ENCODE results near the gene STPG3. TPM values are rescaled to one million over a fixed set of nuclear protein-coding genes. Genes with fewer than 3 reads are reported as not detected.

Gene STPG3
- total and polyA plus RNA-seq, 7 donors: 0.08 TPM; not detected in 6

DNA sequence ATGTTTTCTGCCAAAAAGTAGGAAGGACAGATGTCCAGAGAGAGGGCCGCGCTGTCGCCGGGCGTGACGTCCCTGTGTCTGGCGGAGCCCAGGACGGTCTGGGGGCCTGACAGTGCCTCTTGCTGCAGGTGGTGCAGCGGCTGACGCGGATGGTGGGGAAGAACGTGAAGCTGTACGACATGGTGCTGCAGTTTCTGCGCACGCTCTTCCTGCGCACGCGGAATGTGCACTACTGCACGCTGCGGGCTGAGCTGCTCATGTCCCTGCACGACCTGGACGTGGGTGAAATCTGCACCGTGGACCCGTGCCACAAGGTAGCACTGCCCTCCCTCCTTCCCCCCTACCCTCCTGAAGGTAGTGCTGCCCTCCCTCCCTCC, 11.8 kb downstream of the STPG3 start:
- 81 to 90% (median 87%) methylated on average over 24 of the region's 24 CpGs for WGBS, 3 donors
- ATAC-seq (peak; percentile 20 to 35 (median 28)), DNase-seq (peak in 1 of 2 donors; percentile 15)
- TF ChIP-seq, protein P1, sequence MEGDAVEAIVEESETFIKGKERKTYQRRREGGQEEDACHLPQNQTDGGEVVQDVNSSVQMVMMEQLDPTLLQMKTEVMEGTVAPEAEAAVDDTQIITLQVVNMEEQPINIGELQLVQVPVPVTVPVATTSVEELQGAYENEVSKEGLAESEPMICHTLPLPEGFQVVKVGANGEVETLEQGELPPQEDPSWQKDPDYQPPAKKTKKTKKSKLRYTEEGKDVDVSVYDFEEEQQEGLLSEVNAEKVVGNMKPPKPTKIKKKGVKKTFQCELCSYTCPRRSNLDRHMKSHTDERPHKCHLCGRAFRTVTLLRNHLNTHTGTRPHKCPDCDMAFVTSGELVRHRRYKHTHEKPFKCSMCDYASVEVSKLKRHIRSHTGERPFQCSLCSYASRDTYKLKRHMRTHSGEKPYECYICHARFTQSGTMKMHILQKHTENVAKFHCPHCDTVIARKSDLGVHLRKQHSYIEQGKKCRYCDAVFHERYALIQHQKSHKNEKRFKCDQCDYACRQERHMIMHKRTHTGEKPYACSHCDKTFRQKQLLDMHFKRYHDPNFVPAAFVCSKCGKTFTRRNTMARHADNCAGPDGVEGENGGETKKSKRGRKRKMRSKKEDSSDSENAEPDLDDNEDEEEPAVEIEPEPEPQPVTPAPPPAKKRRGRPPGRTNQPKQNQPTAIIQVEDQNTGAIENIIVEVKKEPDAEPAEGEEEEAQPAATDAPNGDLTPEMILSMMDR (IDR thresholded peaks at IDR 0.05): no peak
- Histone ChIP-seq H3K9me3 (no peaks in the 10 kb centered on the region), H3K27ac (no peak overlapping the region), H3K27me3 (ENCODE audit: insufficient read depth in 3 of 3, low read length in 2 of 3) (no peaks in the 10 kb centered on the region), H3K36me3 (ENCODE audit: insufficient read depth in 1 of 2, low read depth in 1 of 2) (peaks cover 4 to 62% of the 10 kb centered on the region in 2 donors), H3K4me1 (peaks cover 9% of the 10 kb centered on the region), H3K4me3 (no peak overlapping the region)
- intact Hi-C loops (cut with DNase I): no loop called here

DNA sequence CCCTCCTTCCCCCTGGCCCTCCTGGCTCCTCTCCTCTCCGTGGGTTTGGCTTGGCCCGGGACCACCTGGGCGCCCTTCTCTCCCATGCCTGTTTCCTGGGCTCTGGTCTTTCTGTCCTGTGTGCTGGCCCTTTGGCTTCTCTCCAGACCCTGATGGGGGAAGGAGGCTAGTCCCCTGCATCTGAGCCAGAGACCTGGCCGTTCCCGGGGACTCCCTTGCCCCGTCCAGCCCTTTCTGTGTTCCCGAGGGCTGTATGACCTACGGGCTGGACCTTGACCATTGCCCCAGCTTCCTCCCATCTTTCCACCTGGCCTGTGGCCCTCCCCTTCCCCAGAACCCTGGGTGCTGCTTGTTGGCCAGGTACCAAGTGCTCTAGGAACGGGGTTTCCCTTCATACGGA, 12.4 kb downstream of the STPG3 start:
- peak in 1 of 2 donors; percentile 12 for DNase-seq

DNA sequence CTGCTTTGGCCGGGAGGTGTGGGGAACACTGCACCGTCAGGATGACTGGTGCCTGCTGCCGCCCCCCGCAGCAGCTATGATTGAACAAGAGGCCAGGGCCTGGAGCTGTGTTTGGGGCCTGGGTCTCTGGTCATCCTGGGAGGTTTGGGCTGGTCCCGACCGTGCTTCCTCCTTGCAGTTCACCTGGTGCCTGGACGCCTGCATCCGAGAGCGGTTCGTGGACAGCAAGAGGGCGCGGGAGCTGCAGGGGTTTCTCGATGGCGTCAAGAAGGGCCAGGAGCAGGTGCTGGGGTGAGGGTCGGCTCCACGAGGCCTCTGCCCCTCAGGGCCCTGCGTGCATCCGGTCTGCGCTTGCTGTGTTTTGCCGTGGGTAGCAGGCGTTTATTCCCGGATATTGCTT, 13.0 kb downstream of the STPG3 start:
- Histone ChIP-seq H3K27me3 (ENCODE audit: insufficient read depth in 3 of 3, low read length in 2 of 3) (no peaks in the 10 kb centered on the region), H3K36me3 (ENCODE audit: insufficient read depth in 1 of 2, low read depth in 1 of 2) (peaks cover 4 to 50% of the 10 kb centered on the region in 2 donors), H3K9me3 (no peaks in the 10 kb centered on the region), H3K27ac (no peak overlapping the region), H3K4me1 (peaks cover 15% of the 10 kb centered on the region), H3K4me3 (no peak overlapping the region)
- DNase-seq (peak in 1 of 2 donors; percentile 13), ATAC-seq (no peak)
- TF ChIP-seq, protein P1 (IDR thresholded peaks at IDR 0.05): no peak
- 90 to 94% (median 92%) methylated on average over 22 of the region's 22 CpGs for WGBS, 3 donors
- intact Hi-C loops (cut with DNase I): no loop called here

More for the DNA sequence above, 12.4 kb downstream of the STPG3 start:
- no peak for ATAC-seq
- Histone ChIP-seq H3K27me3 (ENCODE audit: insufficient read depth in 3 of 3, low read length in 2 of 3) (no peaks in the 10 kb centered on the region), H3K36me3 (ENCODE audit: insufficient read depth in 1 of 2, low read depth in 1 of 2) (peaks cover 4 to 56% of the 10 kb centered on the region in 2 donors), H3K4me3 (no peak overlapping the region), H3K9me3 (no peaks in the 10 kb centered on the region), H3K27ac (no peak overlapping the region), H3K4me1 (peaks cover 11% of the 10 kb centered on the region)
- WGBS, 3 donors: 66 to 85% (median 76%) methylated on average over 9 to 10 of the region's 10 CpGs
- intact Hi-C loops (cut with DNase I): no loop called here
- TF ChIP-seq, protein P1 (IDR thresholded peaks at IDR 0.05): no peak

DNA sequence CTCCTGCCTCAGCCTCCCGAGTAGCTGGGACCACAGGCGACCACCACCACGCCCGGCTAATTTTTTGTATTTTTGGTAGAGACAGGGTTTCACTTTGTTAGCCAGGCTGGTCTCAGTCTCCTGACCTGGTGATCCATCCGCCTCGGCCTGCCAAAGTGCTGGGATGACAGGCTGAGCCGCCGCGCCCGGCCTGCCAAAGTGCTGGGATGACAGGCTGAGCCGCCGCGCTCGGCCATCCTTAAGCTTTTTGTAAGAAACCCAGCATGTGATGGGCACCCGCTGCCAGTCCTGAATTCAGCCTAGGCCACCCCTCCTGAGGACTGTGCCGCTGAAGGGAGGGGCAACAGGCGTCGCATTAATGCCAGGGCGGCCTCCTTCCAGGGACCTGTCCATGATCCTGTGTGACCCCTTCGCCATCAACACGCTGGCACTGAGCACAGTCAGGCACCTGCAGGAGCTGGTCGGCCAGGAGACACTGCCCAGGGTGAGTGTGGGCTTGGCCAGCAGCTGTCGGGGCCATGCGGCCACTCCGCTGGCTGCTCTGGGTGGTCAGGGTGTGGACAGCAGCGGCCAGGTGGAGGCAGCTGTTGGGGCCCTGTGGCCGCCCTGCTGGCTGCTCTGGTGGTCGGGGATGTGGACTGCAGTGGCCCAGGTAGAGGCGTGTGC, 14.5 kb downstream of the STPG3 start:
- peaks cover 24% of the 10 kb centered on the region for H3K4me1 ChIP-seq
- DNase-seq: peak in 1 of 2 donors; percentile 12
- 88 to 95% (median 91%) methylated on average over 28 to 29 of the region's 29 CpGs for WGBS, 3 donors

More for the DNA sequence above, 14.5 kb downstream of the STPG3 start:
- TF ChIP-seq, protein P1 (IDR thresholded peaks at IDR 0.05): no peak
- Histone ChIP-seq H3K27me3 (ENCODE audit: insufficient read depth in 3 of 3, low read length in 2 of 3) (no peaks in the 10 kb centered on the region), H3K9me3 (no peaks in the 10 kb centered on the region), H3K36me3 (ENCODE audit: insufficient read depth in 1 of 2, low read depth in 1 of 2) (peaks cover 4 to 55% of the 10 kb centered on the region in 2 donors), H3K4me3 (no peak overlapping the region), H3K27ac (no peak overlapping the region)
- intact Hi-C loops (cut with DNase I): no loop called here
- ATAC-seq: no peak
